GM12878 (cell line): ENCODE measurements around the gene EIF3B. TPM values are rescaled to one million over a fixed set of nuclear protein-coding genes. Genes with fewer than 3 reads are reported as not detected.

ENCODE experiments used
- BHLHE40 ChIP-seq, 2 experiments: fragments of 450-650 bp in 1 of 2; IDR thresholded peaks; 2 replicates each; pipeline ENCODE4 v1.6.1; 2011 to 2017; ENCODE audit warnings: low read depth in 2 of 2, borderline replicate concordance in 1 of 2, improper control_type of control experiment in 1 of 2, low read length in 1 of 2, mild to moderate bottlenecking in 1 of 2
- CBFB ChIP-seq: IDR thresholded peaks from 2 replicates; pipeline ENCODE4 v1.6.1; 2016; ENCODE audit warnings: antibody characterized with exemption, low read depth
- CHD2 ChIP-seq: IDR thresholded peaks from 2 replicates; pipeline ENCODE4 v1.6.1; 2011; ENCODE audit warnings: low read depth, low read length, improper control_type of control experiment, borderline replicate concordance
- CREB1 ChIP-seq: IDR thresholded peaks from 2 replicates; pipeline ENCODE4 v1.6.1; 2012; ENCODE audit warnings: low read depth, mild to moderate bottlenecking, inconsistent platforms
- EGR1 ChIP-seq, 2 experiments: IDR thresholded peaks; 1 replicate in 1 of 2; 2 replicates in 1 of 2; pipeline ENCODE4 v1.6.1; 2011 to 2012; ENCODE audit warnings: low read depth in 2 of 2, low read length in 2 of 2, borderline replicate concordance in 1 of 2, mild to moderate bottlenecking in 1 of 2, moderate library complexity in 1 of 2
- MXI1 ChIP-seq: fragments of 150-350 bp; IDR thresholded peaks from 2 replicates; pipeline ENCODE4 v1.6.1; 2011; ENCODE audit warnings: low read depth, mild to moderate bottlenecking, inconsistent platforms, low read length, improper control_type of control experiment
- MYC ChIP-seq: IDR thresholded peaks from 2 replicates; pipeline ENCODE4 v1.6.1; 2011; ENCODE audit warnings: mild to moderate bottlenecking, low read length, moderate library complexity, inconsistent platforms; ENCODE audit not compliant: insufficient read depth, insufficient replicate concordance, insufficient read length, severe bottlenecking
- POLR2AphosphoS5 ChIP-seq: IDR thresholded peaks from 2 replicates; pipeline ENCODE4 v1.6.1; 2011; ENCODE audit warnings: mild to moderate bottlenecking, low read length, inconsistent platforms
- POU2F2 ChIP-seq: IDR thresholded peaks from 3 replicates; pipeline ENCODE4 v1.6.1; 2011; ENCODE audit warnings: low read depth, mild to moderate bottlenecking, low read length, borderline replicate concordance
- RAD51 ChIP-seq: fragments of 450-650 bp; IDR thresholded peaks from 2 replicates; pipeline ENCODE4 v1.6.1; 2016; ENCODE audit warnings: moderate library complexity, mild to moderate bottlenecking, inconsistent platforms
- SMAD5 ChIP-seq: IDR thresholded peaks from 2 replicates; pipeline ENCODE4 v1.6.1; 2016; ENCODE audit warnings: antibody characterized with exemption, low read depth
- TCF3 ChIP-seq: IDR thresholded peaks from 2 replicates; pipeline ENCODE4 v1.6.1; 2012; ENCODE audit warnings: low read depth, mild to moderate bottlenecking, low read length, borderline replicate concordance; ENCODE audit not compliant: insufficient read depth
- polyA plus RNA-seq, 11 experiments: library from polyadenylated mRNA; depleted of rRNA in 4 of 11; unstranded in 6 of 11; stranded (reverse) in 5 of 11; fragments of >200 nt; fragmentation: Nextera tagmentation in 4 of 11; fragmentation: Illumina TruSeq in 1 of 11; extraction: Ambion mirVana in 4 of 11; extraction: Trizol in 1 of 11; gene quantifications; 1 replicate in 1 of 11; 2 replicates in 10 of 11; pipeline versions ENCODE4 v1.2.1 to v1.2.3, GENCODE V29; 2011 to 2016; ENCODE audit warnings: inconsistent platforms in 2 of 11, missing spikeins in 2 of 11, low read depth in 1 of 11
- total RNA-seq, 4 experiments: library from RNA; depleted of rRNA in 3 of 4; stranded (reverse); fragments of >200 nt in 3 of 4; fragmentation: Illumina TruSeq in 1 of 4; extraction: Trizol in 1 of 4; gene quantifications; 2 replicates each; pipeline versions ENCODE4 v1.2.1 to v1.2.3, GENCODE V29; 2013 to 2021
- TF ChIP-seq, protein P1 (sequence below): fragments of 450-650 bp; IDR thresholded peaks from 2 replicates; pipeline ENCODE4 v1.6.1; 2017; ENCODE audit warnings: mild to moderate bottlenecking, moderate library complexity
- TF ChIP-seq, protein P2 (sequence below): IDR thresholded peaks from 2 replicates; pipeline ENCODE4 v1.6.1; 2012; ENCODE audit warnings: low read depth, low read length, improper control_type of control experiment

Gene EIF3B
- total and polyA plus RNA-seq, 10 of the 15 experiments (the other 5 are each of a cell fraction or from before 2014, with no cell fraction given) = 17.6 to 275 (median 153) TPM

DNA sequence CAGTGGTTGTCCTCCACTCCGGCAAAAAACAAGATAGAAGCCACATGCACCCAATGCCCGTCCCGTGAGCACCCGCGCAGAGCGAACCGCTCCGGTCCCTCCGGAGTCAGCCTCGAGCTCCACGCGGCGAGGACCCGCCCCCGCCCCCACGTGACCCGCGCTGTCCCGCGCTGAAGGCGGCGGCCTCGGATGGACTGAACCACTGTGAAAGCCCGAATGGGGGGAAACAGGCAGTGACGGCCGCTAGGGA lies 766 bp upstream of the EIF3B start (continued):
- TF ChIP-seq CREB1 = peak; percentile 23; the same call in 1 of the 2 replicates
- 0 out of 2 replicates have a peak, but pooled peaks have one; percentile 47 for TF ChIP-seq SMAD5
- TF ChIP-seq, protein P1, sequence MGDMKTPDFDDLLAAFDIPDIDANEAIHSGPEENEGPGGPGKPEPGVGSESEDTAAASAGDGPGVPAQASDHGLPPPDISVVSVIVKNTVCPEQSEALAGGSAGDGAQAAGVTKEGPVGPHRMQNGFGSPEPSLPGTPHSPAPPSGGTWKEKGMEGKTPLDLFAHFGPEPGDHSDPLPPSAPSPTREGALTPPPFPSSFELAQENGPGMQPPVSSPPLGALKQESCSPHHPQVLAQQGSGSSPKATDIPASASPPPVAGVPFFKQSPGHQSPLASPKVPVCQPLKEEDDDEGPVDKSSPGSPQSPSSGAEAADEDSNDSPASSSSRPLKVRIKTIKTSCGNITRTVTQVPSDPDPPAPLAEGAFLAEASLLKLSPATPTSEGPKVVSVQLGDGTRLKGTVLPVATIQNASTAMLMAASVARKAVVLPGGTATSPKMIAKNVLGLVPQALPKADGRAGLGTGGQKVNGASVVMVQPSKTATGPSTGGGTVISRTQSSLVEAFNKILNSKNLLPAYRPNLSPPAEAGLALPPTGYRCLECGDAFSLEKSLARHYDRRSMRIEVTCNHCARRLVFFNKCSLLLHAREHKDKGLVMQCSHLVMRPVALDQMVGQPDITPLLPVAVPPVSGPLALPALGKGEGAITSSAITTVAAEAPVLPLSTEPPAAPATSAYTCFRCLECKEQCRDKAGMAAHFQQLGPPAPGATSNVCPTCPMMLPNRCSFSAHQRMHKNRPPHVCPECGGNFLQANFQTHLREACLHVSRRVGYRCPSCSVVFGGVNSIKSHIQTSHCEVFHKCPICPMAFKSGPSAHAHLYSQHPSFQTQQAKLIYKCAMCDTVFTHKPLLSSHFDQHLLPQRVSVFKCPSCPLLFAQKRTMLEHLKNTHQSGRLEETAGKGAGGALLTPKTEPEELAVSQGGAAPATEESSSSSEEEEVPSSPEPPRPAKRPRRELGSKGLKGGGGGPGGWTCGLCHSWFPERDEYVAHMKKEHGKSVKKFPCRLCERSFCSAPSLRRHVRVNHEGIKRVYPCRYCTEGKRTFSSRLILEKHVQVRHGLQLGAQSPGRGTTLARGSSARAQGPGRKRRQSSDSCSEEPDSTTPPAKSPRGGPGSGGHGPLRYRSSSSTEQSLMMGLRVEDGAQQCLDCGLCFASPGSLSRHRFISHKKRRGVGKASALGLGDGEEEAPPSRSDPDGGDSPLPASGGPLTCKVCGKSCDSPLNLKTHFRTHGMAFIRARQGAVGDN = peak; percentile 99
- TF ChIP-seq EGR1 (IDR thresholded peaks at IDR 0.05; ENCODE audit: borderline replicate concordance in 1 of 2, low read depth in 2 of 2, low read length in 2 of 2) = peak; percentile 57 to 98
- peak; percentile 75; the same call in 1 of the 2 replicates for TF ChIP-seq TCF3
- peak; percentile 95 for TF ChIP-seq RAD51
- TF ChIP-seq MXI1 = peak; percentile 97
- TF ChIP-seq, protein P2, sequence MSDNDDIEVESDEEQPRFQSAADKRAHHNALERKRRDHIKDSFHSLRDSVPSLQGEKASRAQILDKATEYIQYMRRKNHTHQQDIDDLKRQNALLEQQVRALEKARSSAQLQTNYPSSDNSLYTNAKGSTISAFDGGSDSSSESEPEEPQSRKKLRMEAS = peak; percentile 100
- TF ChIP-seq POLR2AphosphoS5 = peak; percentile 88
- TF ChIP-seq BHLHE40 (IDR thresholded peaks at IDR 0.05; ENCODE audit: borderline replicate concordance in 1 of 2, low read depth in 2 of 2, low read length in 1 of 2) = peak in 1 of 2 experiments; percentile 95; a peak in 1 of 4 replicates
- TF ChIP-seq MYC = peak; percentile 86
- peak; percentile 81; the same call in 1 of the 3 replicates for TF ChIP-seq POU2F2
- 0 out of 2 replicates have a peak, but pooled peaks have one; percentile 26 for TF ChIP-seq CBFB
- 0 out of 2 replicates have a peak, but pooled peaks have one; percentile 37 for TF ChIP-seq CHD2
